WI38 (cell line): ENCODE measurements around the gene INSM2.

ENCODE experiments used
- H3K4me3 ChIP-seq: 2 replicates; pipeline ENCODE4 v1.5.1; 2011; ENCODE audit warnings: low read depth, mild to moderate bottlenecking, control low read depth, low read length
- TF ChIP-seq, protein P1 (sequence below): IDR thresholded peaks from 2 replicates; pipeline ENCODE4 v1.5.1; 2012; ENCODE audit warnings: low read depth, mild to moderate bottlenecking, control low read depth, low read length

INSM2 gene

DNA sequence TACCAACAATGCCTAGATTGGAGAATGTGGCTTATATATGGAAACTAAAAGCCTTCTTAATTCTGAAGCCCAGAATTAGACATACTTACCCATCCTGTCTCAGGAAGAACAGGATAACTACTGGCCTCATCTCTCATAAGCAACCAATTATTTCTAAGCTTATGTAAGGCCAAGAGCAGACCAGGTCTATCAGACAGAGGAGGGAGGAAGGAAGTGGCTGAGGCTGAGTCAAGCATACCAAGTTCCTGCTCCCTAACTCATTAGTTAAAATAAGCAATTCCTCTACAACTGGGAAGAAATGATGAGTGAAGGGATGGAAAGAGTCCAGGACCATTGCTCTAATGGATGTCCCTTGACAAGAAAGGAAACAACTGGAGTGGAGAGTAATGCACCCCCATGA is 27.0 kb upstream of the INSM2 start:
- TF ChIP-seq, protein P1, sequence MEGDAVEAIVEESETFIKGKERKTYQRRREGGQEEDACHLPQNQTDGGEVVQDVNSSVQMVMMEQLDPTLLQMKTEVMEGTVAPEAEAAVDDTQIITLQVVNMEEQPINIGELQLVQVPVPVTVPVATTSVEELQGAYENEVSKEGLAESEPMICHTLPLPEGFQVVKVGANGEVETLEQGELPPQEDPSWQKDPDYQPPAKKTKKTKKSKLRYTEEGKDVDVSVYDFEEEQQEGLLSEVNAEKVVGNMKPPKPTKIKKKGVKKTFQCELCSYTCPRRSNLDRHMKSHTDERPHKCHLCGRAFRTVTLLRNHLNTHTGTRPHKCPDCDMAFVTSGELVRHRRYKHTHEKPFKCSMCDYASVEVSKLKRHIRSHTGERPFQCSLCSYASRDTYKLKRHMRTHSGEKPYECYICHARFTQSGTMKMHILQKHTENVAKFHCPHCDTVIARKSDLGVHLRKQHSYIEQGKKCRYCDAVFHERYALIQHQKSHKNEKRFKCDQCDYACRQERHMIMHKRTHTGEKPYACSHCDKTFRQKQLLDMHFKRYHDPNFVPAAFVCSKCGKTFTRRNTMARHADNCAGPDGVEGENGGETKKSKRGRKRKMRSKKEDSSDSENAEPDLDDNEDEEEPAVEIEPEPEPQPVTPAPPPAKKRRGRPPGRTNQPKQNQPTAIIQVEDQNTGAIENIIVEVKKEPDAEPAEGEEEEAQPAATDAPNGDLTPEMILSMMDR = no peak
- no peak overlapping the region for H3K4me3 ChIP-seq

DNA sequence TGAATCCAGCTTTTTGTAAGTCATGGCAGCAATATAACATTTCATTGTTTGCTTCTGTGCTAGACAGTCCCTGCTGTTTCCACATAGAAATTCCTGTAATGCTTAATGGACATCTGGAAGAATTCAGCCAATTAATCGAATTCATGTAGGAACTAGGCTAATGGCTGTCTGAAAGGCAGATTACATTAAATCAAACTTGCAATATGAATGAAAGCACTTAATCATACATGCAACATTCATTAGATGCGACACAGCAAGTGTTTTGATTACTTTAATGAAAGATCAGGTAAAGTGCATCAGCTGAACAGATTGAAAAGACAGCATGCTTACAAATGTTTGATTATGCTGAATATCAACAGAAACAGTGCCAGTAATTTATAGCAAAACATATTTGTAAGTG is 24.1 kb upstream of the INSM2 start:
- no peak overlapping the region for H3K4me3 ChIP-seq
- TF ChIP-seq, protein P1 = no peak

DNA sequence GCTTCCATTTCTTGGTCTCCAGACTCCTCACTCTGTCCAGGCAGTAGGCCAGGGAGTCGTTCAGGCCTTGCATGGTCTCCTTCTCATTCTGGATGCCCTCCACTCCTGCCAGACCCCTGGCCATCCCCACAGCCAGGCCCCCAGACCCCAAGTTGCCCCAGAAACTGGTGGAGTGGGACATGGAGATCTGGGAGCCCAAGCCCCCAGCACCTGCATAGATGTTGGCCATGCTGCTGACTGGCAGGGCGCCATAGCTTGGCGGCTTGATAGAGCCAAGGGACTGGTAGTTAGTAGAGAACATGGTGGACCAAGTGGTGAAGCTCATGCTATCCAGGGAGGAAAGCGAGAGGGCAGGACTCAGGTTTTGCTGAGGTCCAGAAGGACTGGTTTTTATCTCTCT is 21.2 kb upstream of the INSM2 start:
- TF ChIP-seq, protein P1 = no peak
- no peak overlapping the region for H3K4me3 ChIP-seq

DNA sequence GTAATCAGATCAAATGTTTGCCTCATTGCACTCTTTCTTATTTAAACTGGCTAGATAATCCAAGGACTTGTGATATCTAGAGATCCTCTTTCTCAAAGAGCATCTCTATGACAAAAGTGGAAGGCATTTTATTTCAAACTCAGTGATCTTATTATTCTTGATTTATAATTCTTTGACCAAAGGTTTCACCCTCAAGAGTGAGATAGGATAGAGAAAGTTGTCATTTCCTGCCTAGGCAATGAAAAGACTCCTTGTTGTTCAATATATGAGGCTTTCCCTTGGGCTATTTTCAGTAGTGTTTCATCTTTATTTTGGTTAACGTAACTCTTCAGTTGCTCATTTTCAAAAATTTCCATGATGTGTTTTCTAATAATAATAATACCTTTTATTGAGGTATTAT is 18.0 kb upstream of the INSM2 start:
- H3K4me3 ChIP-seq = no peak overlapping the region
- TF ChIP-seq, protein P1 = no peak

DNA sequence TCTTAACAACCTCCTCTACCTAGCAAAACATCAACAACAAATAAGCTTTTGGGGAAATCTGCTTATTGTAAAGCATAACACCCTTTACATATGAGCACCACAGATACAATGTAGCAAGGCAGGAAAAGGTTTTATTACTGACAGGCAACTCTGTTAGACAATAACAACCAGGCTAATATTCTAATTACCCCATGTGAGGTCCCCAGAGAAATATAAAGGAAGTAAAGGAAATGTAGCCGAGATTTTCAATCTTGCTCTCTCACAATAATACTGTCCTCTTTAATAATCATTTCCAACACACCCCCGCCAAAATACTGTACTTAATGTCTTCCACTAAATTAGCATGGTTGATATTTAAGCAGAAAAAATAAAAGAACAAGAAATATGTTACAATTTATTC is 14.0 kb upstream of the INSM2 start:
- TF ChIP-seq, protein P1 = no peak
- no peak overlapping the region for H3K4me3 ChIP-seq

DNA sequence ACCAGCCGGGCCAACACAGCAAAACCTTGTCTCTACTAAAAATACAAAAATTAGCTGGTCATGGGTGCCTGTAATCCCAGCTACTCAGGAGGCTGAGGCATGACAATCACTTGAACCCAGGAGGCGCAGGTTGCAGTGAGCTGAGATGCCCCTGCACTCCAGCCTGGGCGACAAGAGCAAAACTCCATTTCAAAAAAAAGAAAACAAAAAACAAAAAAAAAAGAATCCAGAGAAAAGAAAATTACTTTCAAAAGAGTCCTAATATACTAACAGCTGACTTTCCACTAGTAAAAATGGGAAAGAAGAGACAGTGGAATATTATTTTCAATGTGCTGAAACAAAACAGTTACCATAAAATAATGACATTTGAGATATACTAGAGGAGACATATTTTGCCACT is 8.3 kb upstream of the INSM2 start:
- TF ChIP-seq, protein P1 = no peak

DNA sequence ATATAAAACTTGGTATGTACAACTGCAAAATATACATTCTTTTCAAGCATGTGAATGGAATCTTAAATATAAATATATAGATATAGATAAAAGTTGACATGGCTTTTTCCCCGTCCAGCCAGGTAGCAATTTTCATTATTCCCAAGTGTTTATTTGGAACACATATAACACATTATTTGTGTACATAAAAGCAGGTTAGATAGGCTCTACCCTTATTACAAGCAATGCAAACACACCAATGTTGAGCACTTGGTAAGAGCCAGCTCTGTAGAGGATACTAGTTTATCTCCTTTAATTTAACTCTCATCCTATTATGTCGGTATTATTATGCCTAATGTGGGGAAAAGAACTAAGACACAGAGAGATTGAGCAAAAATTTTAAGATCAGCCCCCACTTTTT is 7.0 kb upstream of the INSM2 start:
- no peak overlapping the region for H3K4me3 ChIP-seq
- TF ChIP-seq, protein P1 = no peak

More for the DNA sequence above, 8.3 kb upstream of the INSM2 start:
- no peak overlapping the region for H3K4me3 ChIP-seq
